ENCODE data around the gene MYRF. TPM values are rescaled to one million over a fixed set of nuclear protein-coding genes. Genes with fewer than 3 reads are reported as not detected.

The MYRF gene
- total and polyA plus RNA-seq, 2 donors (not counting 3 experiments of a cell fraction or from before 2014, with no cell fraction given), result 0.82 to 0.98 TPM

DNA sequence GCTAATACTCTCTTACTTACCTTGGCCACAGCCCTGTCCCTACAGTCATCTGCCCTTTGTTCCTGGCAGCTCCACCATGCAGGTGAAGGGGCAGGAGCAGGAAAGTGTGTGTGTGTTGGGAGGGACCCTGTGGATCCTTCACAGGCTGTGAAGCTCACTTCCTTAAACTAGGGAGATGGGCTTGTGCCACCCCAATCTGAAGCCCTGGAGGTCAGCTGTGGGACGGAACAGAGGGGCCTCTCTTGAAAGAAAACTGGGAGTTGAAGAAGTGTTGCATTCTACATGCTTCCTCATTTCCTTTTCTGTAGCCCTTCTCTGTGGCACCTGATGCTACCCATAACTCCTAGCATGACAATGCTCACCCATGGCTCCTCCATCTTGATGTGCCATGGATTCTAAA is 52.7 kb downstream of the MYRF start:
- POLR2A ChIA-PET, result no interaction called here
- FAIRE-seq (no peak), DNase-seq (ENCODE audit: low read depth, low spot score) (no peak)
- dilution Hi-C loops (cut with MboI; ENCODE audit: extremely low pct_ligation_motif_present, low sequenced_read_pairs), result no loop called here
- no peak overlapping the region for H3K4me2 ChIP-seq (ENCODE audit: insufficient read depth, low read length)
- no peak overlapping the region for H3K9ac ChIP-seq (replicated peaks; ENCODE audit: extremely low read depth, insufficient read depth, low read length)
- intact Hi-C loops (cut with micrococcal nuclease), result no loop called here
- peaks cover 9% of the 10 kb centered on the region for H3K4me1 ChIP-seq (ENCODE audit: control insufficient read depth, extremely low read depth, insufficient read depth, low read length)
- no peaks in the 10 kb centered on the region for H4K20me1 ChIP-seq (replicated peaks; ENCODE audit: control insufficient read depth, extremely low read depth, insufficient read depth, low read length)
- H3K27ac ChIP-seq (ENCODE audit: insufficient read depth, low read depth, low read length), result peak overlapping the region; percentile 13
- BruUV-seq (replicated peaks), result no TSS peak
- CTCF ChIA-PET, result interaction anchor here (1.4 to 2.0 kb wide), 3 partner anchors 8 to 303 kb away, joined by 3 to 18 read pairs (median 5); no protein-coding TSS in a partner anchor
- H3K36me3 ChIP-seq (ENCODE audit: control insufficient read depth in 2 of 2, extremely low read depth in 1 of 2, insufficient read depth in 2 of 2, low read length in 2 of 2), result peaks cover 23 to 36% of the 10 kb centered on the region in 2 experiments
- H2AFZ ChIP-seq (ENCODE audit: low read depth, low read length), result no peak overlapping the region
- no peaks in the 10 kb centered on the region for H3K79me2 ChIP-seq (ENCODE audit: control insufficient read depth, insufficient read depth, low read length)
- H3K4me3 ChIP-seq (replicated peaks in 1 of 3; ENCODE audit: insufficient read depth in 1 of 3, low read depth in 1 of 3, low read length in 3 of 3), result no peak overlapping the region
- no peaks in the 10 kb centered on the region for H3K9me1 ChIP-seq (replicated peaks; ENCODE audit: control insufficient read depth, extremely low read depth, insufficient read depth, low read length)
- TF ChIP-seq POLR2A (IDR thresholded peaks at IDR 0.05; ENCODE audit: low read depth, low read length), result no peak
- no peak for TF ChIP-seq JUN (IDR thresholded peaks at IDR 0.05; ENCODE audit: borderline replicate concordance, insufficient read depth, insufficient read length, low read depth)
- TF ChIP-seq POLR2AphosphoS5 (IDR thresholded peaks at IDR 0.05; ENCODE audit: insufficient read depth, low read depth, low read length), result no peak
- no peak for TF ChIP-seq GATA2 (IDR thresholded peaks at IDR 0.05; ENCODE audit: insufficient read depth, insufficient read length, low read depth, low read length)
- TF ChIP-seq EZH2 (IDR thresholded peaks at IDR 0.05; ENCODE audit: borderline replicate concordance, low read depth, low read length, severe bottlenecking), result no peak
- TF ChIP-seq, protein P1, sequence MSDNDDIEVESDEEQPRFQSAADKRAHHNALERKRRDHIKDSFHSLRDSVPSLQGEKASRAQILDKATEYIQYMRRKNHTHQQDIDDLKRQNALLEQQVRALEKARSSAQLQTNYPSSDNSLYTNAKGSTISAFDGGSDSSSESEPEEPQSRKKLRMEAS (IDR thresholded peaks at IDR 0.05; ENCODE audit: insufficient read depth, insufficient read length), result no peak
- TF ChIP-seq, protein P2, sequence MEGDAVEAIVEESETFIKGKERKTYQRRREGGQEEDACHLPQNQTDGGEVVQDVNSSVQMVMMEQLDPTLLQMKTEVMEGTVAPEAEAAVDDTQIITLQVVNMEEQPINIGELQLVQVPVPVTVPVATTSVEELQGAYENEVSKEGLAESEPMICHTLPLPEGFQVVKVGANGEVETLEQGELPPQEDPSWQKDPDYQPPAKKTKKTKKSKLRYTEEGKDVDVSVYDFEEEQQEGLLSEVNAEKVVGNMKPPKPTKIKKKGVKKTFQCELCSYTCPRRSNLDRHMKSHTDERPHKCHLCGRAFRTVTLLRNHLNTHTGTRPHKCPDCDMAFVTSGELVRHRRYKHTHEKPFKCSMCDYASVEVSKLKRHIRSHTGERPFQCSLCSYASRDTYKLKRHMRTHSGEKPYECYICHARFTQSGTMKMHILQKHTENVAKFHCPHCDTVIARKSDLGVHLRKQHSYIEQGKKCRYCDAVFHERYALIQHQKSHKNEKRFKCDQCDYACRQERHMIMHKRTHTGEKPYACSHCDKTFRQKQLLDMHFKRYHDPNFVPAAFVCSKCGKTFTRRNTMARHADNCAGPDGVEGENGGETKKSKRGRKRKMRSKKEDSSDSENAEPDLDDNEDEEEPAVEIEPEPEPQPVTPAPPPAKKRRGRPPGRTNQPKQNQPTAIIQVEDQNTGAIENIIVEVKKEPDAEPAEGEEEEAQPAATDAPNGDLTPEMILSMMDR (IDR thresholded peaks at IDR 0.05; ENCODE audit: extremely low read depth in 1 of 2, insufficient read depth in 1 of 2, low read depth in 1 of 2, low read length in 2 of 2), result no peak
- no peak for TF ChIP-seq MYC (IDR thresholded peaks at IDR 0.05; ENCODE audit: low read depth, low read length)
- no peak for TF ChIP-seq FOS (IDR thresholded peaks at IDR 0.05; ENCODE audit: borderline replicate concordance, insufficient read depth, low read length)
- H3K9me3 ChIP-seq (replicated peaks; ENCODE audit: control insufficient read depth, insufficient read depth, low read length), result no peaks in the 10 kb centered on the region
- H3K27me3 ChIP-seq (ENCODE audit: control insufficient read depth in 2 of 2, insufficient read depth in 2 of 2, low read length in 2 of 2), result no peaks in the 10 kb centered on the region
